ENCODE measurements around the gene SMIM35.

The SMIM35 gene

GRCh38 chr11:118108513-118108912 is 21.8 kb upstream of the SMIM35 start:
- no peak for DNase-seq

- no peak for DNase-seq
Measured at GRCh38 chr11:118106789-118107335, 20.1 kb upstream of the SMIM35 start.

DNA sequence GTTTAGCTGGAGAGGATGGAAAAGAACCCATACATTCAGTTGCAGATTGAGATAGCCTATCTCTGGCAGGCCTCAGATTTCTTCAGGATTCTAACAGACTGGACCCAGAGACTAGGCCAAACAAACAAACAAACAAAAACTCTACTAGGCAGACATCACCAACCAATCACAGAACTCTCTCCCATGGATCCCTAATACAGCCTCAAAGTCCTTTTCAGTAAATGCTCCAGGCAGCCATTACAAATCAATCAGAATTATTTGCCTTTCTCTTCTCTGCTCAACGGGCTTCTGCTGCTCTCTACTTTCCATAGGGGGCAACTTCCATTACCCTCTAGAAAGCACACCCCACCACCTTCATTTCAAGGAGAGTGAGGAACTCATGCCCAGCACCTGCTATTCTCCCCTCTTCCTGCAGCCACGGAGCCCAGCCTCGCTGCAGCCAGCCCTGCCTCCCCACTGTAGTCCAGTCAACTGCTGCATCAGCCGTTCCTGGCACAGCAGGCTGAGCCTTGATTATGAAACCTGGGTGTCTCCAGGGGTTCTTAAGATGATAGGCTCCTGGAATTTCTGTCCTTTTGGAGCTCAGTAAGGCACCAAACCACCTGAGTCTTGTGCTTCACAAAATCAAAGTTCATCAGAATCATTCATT is 19.0 kb upstream of the SMIM35 start:
- DNase-seq, result no peak

DNA sequence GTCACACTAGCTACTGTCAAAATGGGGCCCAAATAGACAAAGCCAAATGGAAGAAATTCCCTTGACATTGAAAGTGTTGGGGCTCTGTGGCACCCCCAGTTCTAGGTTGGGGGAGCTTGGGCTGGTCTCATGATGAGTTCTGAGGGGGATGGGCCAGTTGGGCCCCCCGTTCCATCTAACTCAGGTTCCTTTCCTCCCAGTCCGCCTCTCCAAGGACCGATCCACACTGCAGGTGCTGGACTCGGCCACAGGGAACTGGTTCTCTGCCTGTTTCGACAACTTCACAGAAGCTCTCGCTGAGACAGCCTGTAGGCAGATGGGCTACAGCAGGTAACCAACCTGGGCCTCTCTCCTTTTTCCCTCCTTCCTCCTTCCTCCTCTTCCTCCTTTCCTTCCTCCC is 17.7 kb upstream of the SMIM35 start:
- no peak for DNase-seq

DNA sequence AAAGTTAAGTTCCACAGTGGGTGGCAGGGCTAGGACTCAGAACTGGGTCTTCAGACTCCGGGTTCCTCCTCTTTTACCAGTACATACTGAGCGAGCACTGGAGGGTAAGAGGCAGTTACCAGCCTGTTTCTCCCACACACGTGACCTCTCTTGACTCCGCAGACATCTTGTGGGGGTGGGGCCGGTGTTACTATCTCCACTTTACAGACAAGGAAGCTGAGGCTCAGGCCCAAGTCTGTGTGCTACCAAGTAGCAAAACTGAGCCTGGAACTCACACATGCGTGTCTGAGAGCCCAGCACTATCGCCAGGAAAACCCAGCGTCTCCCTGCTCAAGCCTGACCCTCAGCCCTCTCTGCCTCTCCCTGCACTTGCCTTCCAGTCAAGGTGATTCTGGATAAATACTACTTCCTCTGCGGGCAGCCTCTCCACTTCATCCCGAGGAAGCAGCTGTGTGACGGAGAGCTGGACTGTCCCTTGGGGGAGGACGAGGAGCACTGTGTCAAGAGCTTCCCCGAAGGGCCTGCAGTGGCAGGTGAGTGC is 16.0 kb upstream of the SMIM35 start:
- no peak for DNase-seq

- DNase-seq, result no peak
Measured at GRCh38 chr11:118100691-118101232, 14.0 kb upstream of the SMIM35 start.

DNA sequence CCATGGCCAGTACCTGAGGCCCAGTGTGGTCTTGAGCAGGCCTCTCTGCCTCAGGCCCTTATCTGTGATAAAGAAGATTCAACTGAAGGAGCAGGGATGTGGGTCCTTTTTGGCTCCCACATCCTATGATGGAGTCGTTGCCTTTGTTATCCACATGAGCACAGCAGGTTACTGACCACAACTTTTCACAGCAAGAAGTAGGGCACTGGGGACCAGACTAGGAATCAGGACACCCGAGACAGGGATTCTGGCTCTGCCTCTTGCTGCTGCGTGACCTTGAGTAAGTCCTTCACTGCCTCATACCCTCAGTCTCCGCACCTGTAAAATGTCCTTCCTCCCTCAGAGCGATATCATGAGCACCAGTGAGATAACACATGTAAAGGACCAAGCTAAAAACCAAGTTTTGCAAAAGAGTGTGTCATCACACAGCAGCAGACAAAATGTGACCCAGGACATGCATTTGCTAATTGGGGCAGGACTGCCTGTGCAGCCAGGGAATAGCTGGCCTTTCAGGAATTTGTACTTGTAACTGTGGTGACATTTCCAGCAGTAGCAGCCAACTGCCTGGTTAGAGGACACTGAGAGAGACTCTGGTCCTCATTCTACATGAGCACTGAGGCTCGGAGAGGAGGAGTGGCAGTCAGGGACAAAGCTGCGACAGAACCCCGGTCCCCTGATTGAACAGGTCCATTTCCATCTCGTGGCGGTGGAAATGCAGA is 13.2 kb upstream of the SMIM35 start:
- no peak for DNase-seq

GRCh38 chr11:118098996-118099837 is 12.5 kb upstream of the SMIM35 start:
- no peak for DNase-seq

- no peak for DNase-seq
Measured at GRCh38 chr11:118095967-118096367, 9.2 kb upstream of the SMIM35 start.

- DNase-seq, result no peak
Measured at GRCh38 chr11:118095493-118095892, 8.7 kb upstream of the SMIM35 start.

GRCh38 chr11:118092907-118093571 is 6.3 kb upstream of the SMIM35 start:
- no peak for DNase-seq

GRCh38 chr11:118091690-118092089 is 4.9 kb upstream of the SMIM35 start:
- DNase-seq, result no peak

DNA sequence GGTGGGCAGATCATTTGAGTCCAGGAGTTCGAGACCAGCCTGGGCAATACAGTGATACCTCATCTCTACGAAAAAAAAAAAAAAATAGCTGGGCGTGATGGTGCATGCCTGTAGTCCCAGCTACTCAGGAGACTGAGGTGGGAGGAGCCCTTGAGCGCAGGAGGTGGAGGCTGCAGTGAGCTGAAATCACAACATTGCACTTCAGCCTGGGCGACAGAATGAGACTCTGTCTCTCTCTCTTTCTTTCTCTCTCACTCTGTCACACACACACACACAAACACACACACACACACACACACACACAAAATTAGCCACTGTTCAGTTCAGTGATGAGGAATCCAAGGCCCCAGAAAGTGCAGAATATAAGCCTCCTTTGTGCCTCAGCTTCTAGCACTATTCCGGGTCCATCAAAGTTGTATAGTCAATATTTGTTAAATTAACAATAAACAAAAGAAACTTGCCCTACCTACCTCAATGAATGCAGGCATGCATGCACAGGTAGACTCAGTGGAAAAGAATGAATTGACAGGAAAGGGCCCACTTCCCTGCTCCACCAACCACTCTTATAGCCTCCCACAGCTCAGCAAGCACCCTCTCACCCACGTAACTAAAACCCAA is 3.9 kb upstream of the SMIM35 start:
- no peak for DNase-seq

DNA sequence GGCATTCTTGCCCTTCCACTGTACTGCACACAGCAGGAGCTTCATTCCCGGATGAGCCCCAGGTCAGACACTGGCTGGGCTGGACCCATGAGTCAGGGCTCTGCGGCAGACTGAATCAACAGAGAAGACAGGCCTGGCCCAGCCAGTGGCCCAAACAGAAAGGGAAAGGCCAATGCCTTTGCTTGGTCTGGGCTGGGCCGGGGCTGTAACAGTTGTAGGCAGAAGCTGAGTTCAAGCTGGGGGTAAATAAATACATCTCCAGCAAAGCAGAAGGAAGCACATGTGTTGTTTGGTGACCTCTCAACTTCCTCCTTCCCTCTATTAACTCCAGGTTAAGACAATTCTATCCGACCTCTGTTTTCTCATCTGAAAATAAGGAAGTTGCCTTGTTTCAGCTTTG is 1.8 kb upstream of the SMIM35 start:
- DNase-seq, result no peak

GRCh38 chr11:118087931-118088330 is 1.2 kb upstream of the SMIM35 start:
- DNase-seq, result no peak

GRCh38 chr11:118084656-118085055 is 2.1 kb downstream of the SMIM35 start:
- DNase-seq, result no peak

GRCh38 chr11:118084247-118084646 is 2.5 kb downstream of the SMIM35 start:
- DNase-seq, result no peak

DNA sequence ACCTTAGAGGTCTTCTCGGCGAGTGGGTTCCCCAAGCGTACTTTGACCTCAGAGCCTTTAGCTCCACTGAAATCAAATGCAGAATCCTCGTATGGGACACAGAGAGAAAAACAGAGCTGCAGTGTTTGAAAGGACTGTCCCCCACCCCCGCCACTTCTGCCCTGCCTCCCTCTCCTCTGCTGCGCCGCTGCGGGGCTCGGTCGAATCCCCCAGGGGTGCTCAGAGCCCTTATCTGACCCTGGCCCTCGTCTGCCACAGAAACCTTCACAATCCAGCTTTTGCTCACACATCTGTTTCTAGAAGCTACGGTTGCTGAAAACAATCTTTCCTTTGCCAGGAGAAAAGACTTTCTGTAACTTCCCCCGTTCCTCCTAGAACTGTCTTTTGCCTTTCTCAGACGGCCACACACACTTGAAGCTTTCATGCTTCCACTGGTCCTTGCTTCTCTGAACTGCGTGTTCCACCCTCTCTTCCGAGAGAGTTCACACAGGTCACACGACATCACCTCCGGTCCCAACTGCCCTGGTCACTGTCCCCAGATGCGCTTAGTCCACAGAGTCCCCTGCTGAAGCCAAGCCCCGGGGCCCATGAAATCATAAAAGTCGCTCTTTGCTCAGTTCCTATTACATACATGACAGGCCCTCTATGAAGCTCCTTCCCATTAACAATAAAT is 3.7 kb downstream of the SMIM35 start:
- no peak for DNase-seq

DNA sequence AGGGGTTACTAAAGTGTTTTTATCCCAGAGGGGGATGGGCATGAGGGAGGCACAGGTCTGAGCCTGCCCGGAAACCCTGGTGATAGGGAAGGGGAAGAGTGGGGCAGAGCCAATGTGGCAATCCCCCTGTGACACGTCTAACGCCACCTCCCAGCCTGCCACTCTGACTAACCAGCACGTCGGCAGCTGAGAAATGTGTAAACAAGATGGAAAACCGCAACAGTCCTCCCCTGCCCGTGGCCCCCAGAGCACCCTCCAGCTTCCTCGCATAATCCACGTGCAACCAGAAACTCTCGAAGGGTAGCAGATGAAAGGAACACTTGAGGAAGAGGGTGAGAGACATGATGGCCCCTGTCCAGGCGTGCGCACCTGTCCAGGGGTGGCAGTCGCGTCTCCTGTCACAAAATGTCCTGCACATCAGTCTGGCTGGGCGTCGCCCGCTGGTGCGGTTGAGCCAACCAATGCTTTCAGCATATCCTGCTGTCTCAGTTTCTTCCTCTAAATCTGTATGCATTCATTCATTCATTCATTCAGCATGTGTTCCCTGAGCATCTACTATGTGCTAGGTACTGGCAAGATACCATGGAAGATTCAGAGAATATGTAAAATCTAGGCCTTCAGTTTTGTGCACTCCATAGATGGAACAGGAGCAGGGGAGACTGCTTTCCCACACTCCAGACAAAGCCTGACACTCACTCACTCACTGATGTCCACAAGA is 5.4 kb downstream of the SMIM35 start:
- no peak for DNase-seq

DNA sequence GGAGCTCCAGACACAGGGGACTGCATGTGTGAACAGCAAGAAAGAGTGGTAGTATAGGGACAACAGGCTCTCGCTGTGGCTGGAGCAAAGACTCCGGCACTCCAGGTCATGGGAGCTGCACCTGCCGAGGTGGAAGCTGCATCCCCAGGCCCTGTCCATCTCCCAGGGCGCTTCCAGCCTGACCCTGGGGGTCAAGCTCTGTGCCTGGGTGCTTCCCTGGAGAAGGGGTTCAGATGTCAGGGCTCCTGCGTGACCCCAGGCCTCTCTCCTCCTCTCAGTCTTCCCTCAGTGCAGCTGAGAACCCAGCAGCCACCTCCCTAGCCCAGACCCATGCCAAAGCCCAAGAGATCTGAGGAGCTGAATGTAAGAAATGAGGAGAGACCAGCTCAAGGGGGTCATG is 6.5 kb downstream of the SMIM35 start:
- no peak for DNase-seq

DNA sequence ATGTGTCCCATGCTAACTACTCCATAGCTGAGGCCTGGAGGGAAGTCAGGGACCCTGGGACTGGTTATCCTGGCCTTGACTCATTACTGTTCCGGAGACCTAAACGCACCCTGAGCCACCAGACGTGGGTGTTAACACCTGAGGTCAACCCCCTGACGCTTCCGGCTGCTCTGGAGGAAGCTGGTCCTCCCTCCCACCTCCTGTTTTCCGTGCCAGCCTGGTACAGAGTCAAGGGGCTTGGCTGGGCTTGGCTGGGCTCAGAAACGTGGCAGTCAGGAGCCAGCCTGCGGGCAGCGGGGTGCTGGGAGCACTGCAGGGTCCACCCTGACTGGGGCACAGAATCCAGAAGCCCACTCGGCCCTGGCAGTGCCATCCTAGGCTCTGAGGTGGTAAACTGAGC is 7.3 kb downstream of the SMIM35 start:
- no peak for DNase-seq

All from NCI-H748 treated with DMSO at 0.1 percent for 48 hours (cell line).